ENCODE results near the gene STAT5B. TPM values are rescaled to one million over a fixed set of nuclear protein-coding genes. Genes with fewer than 3 reads are reported as not detected.

The STAT5B gene
- total RNA-seq, 1 experiment from 2014 or later = 42.9 TPM

DNA sequence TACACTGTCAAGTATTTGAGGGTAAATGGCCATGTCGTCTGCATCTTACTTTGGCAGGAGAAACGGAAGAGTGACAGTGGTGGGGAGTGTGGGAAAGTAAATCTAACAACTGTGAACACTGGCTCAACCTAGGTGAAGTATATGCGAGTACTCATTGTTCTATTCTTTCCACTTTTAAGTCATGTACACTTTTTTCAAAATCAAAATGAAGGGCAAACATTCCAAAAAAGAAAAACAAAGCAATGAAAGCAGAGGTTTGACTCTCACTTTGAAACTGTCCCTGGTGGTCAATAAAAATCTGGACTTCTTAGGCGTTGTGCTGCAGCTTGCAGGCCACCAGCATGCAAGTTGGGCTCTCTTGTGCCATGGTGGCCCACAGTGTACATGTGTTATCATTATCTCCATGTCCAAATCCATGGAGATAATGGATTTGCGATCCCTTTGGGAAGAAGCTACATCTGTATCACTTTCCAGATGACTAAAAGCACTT is 32.7 kb downstream of the STAT5B start:
- no CpG with 5 or more reads among the region's 5 CpGs for WGBS (ENCODE audit: extremely low coverage, insufficient read length, low lambda C conversion rate)
- no peak overlapping the region for H2BK5ac ChIP-seq (ENCODE audit: insufficient read length, low read length)
- no peak overlapping the region for H3K9ac ChIP-seq (ENCODE audit: extremely low read depth, insufficient read length, low read length)
- no peak overlapping the region for H3T11ph ChIP-seq (ENCODE audit: low read length)
- peak overlapping the region in 1 of 3 experiments; percentile 79; a peak in 1 of 7 replicates for H3K27ac Mint-ChIP-seq
- TF ChIP-seq, protein P1, sequence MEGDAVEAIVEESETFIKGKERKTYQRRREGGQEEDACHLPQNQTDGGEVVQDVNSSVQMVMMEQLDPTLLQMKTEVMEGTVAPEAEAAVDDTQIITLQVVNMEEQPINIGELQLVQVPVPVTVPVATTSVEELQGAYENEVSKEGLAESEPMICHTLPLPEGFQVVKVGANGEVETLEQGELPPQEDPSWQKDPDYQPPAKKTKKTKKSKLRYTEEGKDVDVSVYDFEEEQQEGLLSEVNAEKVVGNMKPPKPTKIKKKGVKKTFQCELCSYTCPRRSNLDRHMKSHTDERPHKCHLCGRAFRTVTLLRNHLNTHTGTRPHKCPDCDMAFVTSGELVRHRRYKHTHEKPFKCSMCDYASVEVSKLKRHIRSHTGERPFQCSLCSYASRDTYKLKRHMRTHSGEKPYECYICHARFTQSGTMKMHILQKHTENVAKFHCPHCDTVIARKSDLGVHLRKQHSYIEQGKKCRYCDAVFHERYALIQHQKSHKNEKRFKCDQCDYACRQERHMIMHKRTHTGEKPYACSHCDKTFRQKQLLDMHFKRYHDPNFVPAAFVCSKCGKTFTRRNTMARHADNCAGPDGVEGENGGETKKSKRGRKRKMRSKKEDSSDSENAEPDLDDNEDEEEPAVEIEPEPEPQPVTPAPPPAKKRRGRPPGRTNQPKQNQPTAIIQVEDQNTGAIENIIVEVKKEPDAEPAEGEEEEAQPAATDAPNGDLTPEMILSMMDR (conservative IDR thresholded peaks at IDR 0.05) = peak; percentile 31; the same call in 2 of the 3 replicates
- no peaks in the 10 kb centered on the region for H3K27me3 ChIP-seq (ENCODE audit: insufficient read depth, low read length)
- H3K9me3 Mint-ChIP-seq = no peaks in the 10 kb centered on the region
- H2BK20ac ChIP-seq (ENCODE audit: low read depth, low read length, poor library complexity, severe bottlenecking) = no peak overlapping the region
- H3K79me2 ChIP-seq (ENCODE audit: insufficient read depth, low read length) = no peaks in the 10 kb centered on the region
- H3K56ac ChIP-seq (ENCODE audit: insufficient read length, low read depth, low read length) = no peak overlapping the region
- H2BK15ac ChIP-seq (ENCODE audit: low read depth, low read length) = no peak overlapping the region
- no peaks in the 10 kb centered on the region for H3K9me3 ChIP-seq (ENCODE audit: control insufficient read depth, low read depth, low read length)
- H4K5ac ChIP-seq (ENCODE audit: insufficient read length, low read depth, low read length) = no peak overlapping the region
- H3K4me1 Mint-ChIP-seq = peaks cover 15 to 22% of the 10 kb centered on the region in 2 experiments
- no peak overlapping the region for H3K14ac ChIP-seq (ENCODE audit: insufficient read depth, low read length)
- no peak overlapping the region for H3K4me3 Mint-ChIP-seq
- no peak overlapping the region for H4K8ac ChIP-seq (replicated peaks; ENCODE audit: insufficient read length, low read depth, low read length)
- no peaks in the 10 kb centered on the region for H3K79me1 ChIP-seq (ENCODE audit: insufficient read depth, low read depth, low read length, poor library complexity, severe bottlenecking)
- H4K20me1 ChIP-seq (ENCODE audit: control insufficient read depth, insufficient read depth, insufficient read length) = no peaks in the 10 kb centered on the region
- H2AFZ ChIP-seq (ENCODE audit: low read length) = no peak overlapping the region
- no peak overlapping the region for H3K18ac ChIP-seq (ENCODE audit: insufficient read length, low read depth, low read length)
- no peaks in the 10 kb centered on the region for H3K23me2 ChIP-seq (ENCODE audit: insufficient read length, low read depth, low read length, poor library complexity, severe bottlenecking)
- no peak overlapping the region for H3K4me2 ChIP-seq (ENCODE audit: insufficient read depth, insufficient read length, low read length)
- H2BK12ac ChIP-seq (ENCODE audit: insufficient read length, low read depth, low read length) = no peak overlapping the region
- H3K27ac ChIP-seq (ENCODE audit: insufficient read length, low read depth, low read length) = no peak overlapping the region
- H3K27me3 Mint-ChIP-seq (ENCODE audit: low read depth) = no peaks in the 10 kb centered on the region
- no peaks in the 10 kb centered on the region for H3K4me1 ChIP-seq (ENCODE audit: insufficient read depth, low read length)
- no peak overlapping the region for H2BK120ac ChIP-seq (ENCODE audit: low read depth, low read length, poor library complexity, severe bottlenecking)
- no peak overlapping the region for H4K91ac ChIP-seq (ENCODE audit: insufficient read length, low read depth, low read length)
- no peak for DNase-seq
- no peak overlapping the region for H2AK5ac ChIP-seq (ENCODE audit: insufficient read length, low read length)
- H3K36me3 Mint-ChIP-seq (ENCODE audit: insufficient read depth in 1 of 3, low read depth in 3 of 3) = peaks cover 0 to 3% (median 0%) of the 10 kb centered on the region in 3 experiments; a peak in 1 of 7 replicates
- no peak overlapping the region for H3K23ac ChIP-seq (ENCODE audit: insufficient read length, low read depth, low read length)
- no peak overlapping the region for H3K4ac ChIP-seq (ENCODE audit: low read depth, low read length)

Data from H9 (cell line).